ENCODE measurements around the gene ZNF630.
"Not testable (repeated sequence)": the region's sequence is repeated elsewhere in the genome, so short reads cannot be mapped to it uniquely, and the experiment has no call there.

- TF ChIP-seq, protein P1, sequence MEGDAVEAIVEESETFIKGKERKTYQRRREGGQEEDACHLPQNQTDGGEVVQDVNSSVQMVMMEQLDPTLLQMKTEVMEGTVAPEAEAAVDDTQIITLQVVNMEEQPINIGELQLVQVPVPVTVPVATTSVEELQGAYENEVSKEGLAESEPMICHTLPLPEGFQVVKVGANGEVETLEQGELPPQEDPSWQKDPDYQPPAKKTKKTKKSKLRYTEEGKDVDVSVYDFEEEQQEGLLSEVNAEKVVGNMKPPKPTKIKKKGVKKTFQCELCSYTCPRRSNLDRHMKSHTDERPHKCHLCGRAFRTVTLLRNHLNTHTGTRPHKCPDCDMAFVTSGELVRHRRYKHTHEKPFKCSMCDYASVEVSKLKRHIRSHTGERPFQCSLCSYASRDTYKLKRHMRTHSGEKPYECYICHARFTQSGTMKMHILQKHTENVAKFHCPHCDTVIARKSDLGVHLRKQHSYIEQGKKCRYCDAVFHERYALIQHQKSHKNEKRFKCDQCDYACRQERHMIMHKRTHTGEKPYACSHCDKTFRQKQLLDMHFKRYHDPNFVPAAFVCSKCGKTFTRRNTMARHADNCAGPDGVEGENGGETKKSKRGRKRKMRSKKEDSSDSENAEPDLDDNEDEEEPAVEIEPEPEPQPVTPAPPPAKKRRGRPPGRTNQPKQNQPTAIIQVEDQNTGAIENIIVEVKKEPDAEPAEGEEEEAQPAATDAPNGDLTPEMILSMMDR (IDR thresholded peaks at IDR 0.05), result not testable (repeated sequence)
- TF ChIP-seq ZFX (IDR thresholded peaks at IDR 0.05; ENCODE audit: borderline replicate concordance), result not testable (repeated sequence)
Measured at GRCh38 chrX:48019892-48020291, 51.5 kb downstream of the ZNF630 start.
